Right forelimb (tissue), 1 donor: Measurements from ENCODE around the gene TXNDC5.

Experiments
- DNase-seq: peaks from one replicate; pipeline ENCODE4 v3.0.0-alpha.2; 2018

The TXNDC5 gene

DNA sequence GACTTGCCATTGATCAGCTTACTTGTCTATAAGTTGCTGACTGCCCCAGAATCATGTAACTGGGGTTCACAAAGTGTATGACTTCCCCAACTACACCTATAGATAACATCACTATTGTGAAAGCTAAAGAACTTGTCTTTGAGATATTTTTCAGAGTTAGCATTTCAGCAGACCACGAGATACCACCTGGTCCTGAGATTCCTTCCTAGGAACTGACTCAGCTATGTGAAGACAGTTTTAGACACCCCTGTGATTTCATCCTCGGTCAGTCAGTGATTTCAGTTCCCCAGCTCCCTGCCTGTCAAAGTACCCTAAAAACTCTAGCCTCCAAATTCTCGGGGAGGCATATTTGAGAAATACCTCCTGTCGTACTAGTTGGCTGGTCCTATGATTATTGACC, 62.4 kb downstream of the TXNDC5 start:
- no peak for DNase-seq

GRCh38 chr6:7846966-7847818, 63.4 kb downstream of the TXNDC5 start:
- DNase-seq: no peak

DNA sequence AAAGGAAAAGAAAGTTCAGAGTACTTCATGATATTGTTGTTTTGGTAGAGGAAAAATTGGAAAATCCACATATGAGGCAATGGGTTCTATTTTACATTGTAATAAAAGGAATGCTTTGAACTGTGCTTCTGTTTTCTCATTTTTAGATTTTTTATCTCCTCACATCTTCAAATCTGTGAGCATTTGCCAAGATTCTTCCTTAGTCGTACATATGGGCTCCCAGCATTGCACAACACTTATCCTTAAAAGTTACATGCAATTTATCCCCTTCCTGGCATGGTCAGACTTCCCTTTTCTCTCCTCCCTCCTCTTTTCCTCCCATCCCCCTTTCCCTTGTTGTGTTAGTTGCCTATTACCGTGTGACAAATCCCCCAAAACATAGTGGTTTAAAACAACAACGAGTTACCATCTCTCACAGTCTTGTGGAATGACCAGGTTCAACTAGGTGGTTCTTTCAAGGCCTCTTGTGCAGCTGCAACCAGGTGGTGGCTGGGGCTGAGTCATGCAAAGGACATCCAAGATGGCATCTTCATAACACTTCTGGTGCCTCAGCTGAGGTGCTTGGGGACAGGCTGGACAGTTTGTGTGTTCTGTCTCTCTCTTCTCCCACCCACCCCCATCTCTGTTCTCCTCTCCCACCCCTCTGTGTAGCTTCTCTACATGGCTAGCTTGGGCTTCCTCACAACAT, 68.7 kb downstream of the TXNDC5 start:
- DNase-seq: no peak

GRCh38 chr6:7836371-7837026, 74.1 kb downstream of the TXNDC5 start:
- no peak for DNase-seq

GRCh38 chr6:7833751-7834070, 76.9 kb downstream of the TXNDC5 start:
- no peak for DNase-seq

- DNase-seq: no peak
Observed at GRCh38 chr6:7832904-7833750, 77.5 kb downstream of the TXNDC5 start.
